SH-SY5Y (cell line): ENCODE measurements around the gene SMARCD3.

Experiments used
- GATA2 ChIP-seq: IDR thresholded peaks from 2 replicates; pipeline ENCODE4 v1.6.1; 2011; ENCODE audit warnings: mild to moderate bottlenecking, low read depth, low read length
- GATA3 ChIP-seq: IDR thresholded peaks from 2 replicates; pipeline ENCODE4 v1.6.1; 2011; ENCODE audit warnings: low read depth, mild to moderate bottlenecking, low read length, moderate library complexity

DNA sequence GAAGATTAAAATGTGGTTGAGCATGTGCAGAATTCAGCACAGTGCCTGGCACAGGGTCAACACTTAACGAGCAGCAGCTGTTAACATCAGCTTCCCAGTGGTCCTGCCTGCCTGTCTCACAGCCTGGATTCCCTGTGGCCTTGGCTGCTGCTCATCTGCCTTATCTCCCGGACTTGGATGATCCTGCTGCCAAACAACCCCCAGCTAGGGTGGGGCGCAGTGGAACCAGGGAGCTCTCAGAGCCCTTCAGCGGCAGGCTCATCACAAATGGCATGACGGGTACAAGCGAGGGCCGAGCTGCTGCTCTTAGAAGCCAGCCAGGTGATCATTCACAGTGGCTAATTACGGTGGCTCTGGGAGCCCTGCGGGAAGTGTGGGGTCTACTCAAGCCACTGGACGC is 13.0 kb upstream of the SMARCD3 start:
- peak; percentile 77 for TF ChIP-seq GATA2
- TF ChIP-seq GATA3: no peak
